Fibroblast of the aortic adventitia (primary cell): Measurements from ENCODE around the gene ADGRD1. TPM values are rescaled to one million over a fixed set of nuclear protein-coding genes. Genes with fewer than 3 reads are reported as not detected.

Experiments
- DNase-seq: peaks from one replicate; pipeline ENCODE4 v3.0.0-alpha.2; 2010; ENCODE audit warnings: low read depth
- H3K4me3 ChIP-seq: 2 replicates; pipeline ENCODE4 v1.5.1; 2011; ENCODE audit warnings: low read depth, mild to moderate bottlenecking, control low read depth, low read length, moderate library complexity
- CTCF ChIP-seq: IDR thresholded peaks from 2 replicates; pipeline ENCODE4 v1.5.1; 2011; ENCODE audit warnings: mild to moderate bottlenecking, low read length, control low read depth, inconsistent platforms; ENCODE audit not compliant: insufficient read depth
- total RNA-seq: library from RNA; depleted of rRNA; stranded (reverse); fragments of >200 nt; gene quantifications from 2 replicates; pipeline ENCODE4 v1.2.3, GENCODE V29; 2012; ENCODE audit warnings: low replicate concordance

ADGRD1 gene
- total RNA-seq, 1 donor: 1.2 TPM

DNA sequence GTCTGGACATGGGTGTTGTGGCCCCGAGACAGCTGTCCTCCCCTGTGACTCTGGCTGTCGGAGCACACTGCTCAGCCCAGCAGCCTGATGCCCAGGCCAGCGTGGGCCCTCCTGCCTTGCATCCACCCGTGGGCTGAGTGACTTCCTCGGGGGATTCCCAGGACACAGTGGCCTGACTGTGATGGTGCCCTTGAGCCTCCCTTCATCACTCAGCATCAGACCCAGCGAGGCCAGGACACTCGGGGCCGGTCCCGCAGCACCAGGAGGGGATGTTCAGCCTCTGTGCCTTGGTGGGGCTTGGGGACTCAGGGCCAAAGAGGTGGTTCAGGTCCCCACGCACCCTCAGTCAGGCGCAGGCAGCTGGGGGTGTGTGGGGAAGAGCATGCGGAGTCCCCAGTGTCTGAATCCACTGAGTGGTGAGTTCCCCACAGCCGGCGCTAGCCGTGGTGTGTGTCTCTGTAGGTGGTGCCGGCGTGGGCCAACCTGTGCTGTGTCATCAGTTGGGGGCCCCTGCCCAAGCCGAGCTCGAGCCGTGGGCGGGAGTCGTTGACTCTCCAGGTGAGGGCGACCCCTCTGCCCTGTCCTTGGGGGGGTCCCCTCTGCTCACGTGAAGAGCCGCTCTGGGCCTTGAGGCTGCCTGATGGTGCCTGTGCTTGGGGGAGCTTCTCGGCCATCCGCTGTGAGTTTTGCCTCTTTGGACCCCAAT lies 185.8 kb downstream of the ADGRD1 start:
- H3K4me3 ChIP-seq: no peak overlapping the region
- no peak for TF ChIP-seq CTCF
- DNase-seq: no peak

- DNase-seq: no peak
- no peak for TF ChIP-seq CTCF
- no peak overlapping the region for H3K4me3 ChIP-seq
Observed at GRCh38 chr12:131140069-131140435, 186.3 kb downstream of the ADGRD1 start.

DNA sequence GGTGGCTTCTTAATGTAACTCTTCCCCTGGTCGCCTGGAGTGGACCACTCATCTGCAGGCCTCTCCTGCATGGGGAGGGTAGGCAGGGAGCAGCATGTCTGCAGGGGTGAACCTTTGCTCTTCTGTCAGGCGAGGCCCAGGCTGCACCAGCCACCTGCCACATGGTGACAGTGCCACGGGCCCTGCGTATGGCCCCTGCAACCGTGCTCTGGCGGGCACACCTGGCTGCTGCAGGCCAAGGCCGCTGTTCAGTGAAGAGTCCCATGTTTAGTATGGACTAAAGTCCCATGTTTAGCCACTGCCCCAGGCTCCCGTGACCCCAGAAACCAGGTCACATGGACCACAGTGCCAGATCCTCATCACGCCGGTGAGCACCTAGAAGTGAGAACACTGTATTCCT lies 187.0 kb downstream of the ADGRD1 start:
- no peak for TF ChIP-seq CTCF
- no peak overlapping the region for H3K4me3 ChIP-seq
- no peak for DNase-seq

GRCh38 chr12:131141514-131141913 lies 187.8 kb downstream of the ADGRD1 start:
- DNase-seq: no peak
- no peak for TF ChIP-seq CTCF
- no peak overlapping the region for H3K4me3 ChIP-seq

DNA sequence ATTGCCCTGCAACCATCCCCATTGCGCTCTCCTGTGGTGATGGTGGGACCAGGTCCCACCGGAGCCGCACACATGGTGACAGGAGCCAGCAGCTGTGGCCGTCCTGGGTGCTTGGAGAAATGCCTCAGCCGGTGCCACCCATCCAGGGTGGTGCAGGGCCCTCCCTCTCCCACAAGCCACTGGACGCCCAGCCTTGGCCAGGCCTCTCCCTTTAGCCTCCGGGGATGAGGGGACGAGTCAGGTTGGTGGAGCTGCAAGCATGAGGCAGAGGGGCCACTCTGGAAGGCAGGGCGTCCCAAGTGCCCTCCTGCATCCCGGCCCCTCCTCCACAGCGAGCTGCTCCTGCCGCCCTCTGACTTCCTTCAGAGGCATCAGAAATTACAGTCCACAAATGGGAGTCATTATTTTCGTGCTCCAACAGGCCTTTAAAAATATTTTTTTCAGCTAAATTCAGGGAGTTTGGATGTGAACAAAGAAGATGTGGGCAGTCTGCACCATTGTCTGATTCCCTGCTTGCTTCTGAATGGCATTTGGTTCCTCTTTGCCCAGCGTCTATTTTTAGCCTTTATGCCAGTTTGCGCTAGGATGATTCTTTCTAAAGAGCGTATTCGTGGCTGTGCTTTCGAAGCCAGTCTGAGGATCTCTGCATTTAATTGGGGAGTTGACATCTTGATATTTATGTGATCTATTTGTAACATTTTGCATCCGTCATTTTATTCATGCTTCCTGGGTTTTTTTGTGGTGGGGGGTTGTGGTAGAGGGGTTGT lies 189.4 kb downstream of the ADGRD1 start:
- DNase-seq: no peak
- H3K4me3 ChIP-seq: no peak overlapping the region
- TF ChIP-seq CTCF: no peak

DNA sequence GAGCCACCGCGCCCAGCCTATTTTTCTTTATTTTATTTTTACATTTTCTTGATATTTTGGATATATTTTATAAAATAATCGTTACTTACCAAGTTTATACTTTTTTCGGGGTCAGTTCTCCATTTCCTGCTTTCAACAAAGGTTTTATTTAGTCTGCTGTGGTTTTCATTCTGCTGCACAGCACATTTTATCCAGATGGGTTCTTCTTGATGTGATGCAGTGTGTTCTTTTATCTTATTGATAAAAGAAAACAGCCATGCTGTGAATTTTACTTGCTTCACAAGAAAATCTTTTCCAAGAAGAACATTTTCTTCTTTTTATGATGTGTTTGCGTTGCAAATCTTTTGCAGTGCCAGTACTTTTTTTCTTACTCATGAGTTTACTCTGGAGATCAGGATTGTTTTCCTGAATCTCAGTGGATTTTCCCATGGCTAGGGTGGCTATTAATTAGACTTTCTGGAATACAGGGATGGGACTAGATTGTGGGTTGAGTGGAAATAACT lies 192.5 kb downstream of the ADGRD1 start:
- DNase-seq: no peak
- no peak for TF ChIP-seq CTCF
- H3K4me3 ChIP-seq: no peak overlapping the region
